GM18870 (cell line): ENCODE measurements around the gene FCSK.
"Not testable (repeated sequence)": the region's sequence is repeated elsewhere in the genome, so short reads cannot be mapped to it uniquely, and the experiment has no call there.

Experiments
- ATAC-seq: cut with Tn5 transposase; IDR thresholded peaks from one replicate; pipeline ENCODE4 v1.9.1; 2021; ENCODE audit warnings: moderate library complexity; ENCODE audit not compliant: unreplicated experiment

Gene FCSK

DNA sequence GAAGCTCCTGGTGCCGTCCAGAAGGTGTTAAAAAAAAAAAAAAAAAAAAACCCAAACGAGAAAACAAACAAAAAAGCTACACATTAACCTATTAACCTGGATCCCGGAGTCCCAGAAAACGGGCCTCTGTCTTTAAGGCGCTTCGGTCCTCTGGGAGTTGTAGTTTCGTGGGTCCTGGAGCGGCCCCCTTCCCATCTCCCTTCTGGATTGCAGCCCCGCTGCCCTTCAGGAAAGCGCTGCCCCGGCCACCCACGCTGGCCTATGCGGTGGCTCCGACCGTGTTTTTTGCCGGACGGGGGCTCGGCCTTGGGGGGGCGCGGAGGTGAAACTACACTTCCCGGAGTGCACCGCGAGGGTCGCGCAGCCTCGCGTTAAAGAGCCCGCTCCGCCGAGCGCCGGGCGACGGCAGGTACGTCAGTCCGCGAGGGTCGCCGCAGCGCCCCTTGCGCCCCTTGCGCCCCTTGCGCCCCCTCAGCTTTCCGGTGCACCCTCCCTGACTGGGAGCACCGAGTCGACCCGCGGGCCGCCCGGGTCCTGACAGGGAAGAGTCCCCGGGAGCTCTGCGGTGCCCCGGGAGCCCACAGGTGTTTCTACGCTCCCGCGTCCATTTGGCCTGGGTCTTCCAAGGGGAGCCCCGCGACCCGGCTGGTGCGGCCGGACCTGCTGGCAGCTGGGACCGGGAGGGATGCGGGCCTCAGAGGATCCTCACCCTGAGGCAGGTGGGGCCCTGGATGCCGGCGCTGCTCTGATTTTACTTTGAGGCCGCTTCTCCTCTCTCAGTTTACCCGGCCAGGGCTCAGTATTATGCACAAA lies at the start of gene FCSK:
FCSK (plus strand) TSS at position 374 of the 813 bp plus-strand sequence. CDS start 8,596 bp downstream, outside the sequence.
- peak; percentile 59 for ATAC-seq

DNA sequence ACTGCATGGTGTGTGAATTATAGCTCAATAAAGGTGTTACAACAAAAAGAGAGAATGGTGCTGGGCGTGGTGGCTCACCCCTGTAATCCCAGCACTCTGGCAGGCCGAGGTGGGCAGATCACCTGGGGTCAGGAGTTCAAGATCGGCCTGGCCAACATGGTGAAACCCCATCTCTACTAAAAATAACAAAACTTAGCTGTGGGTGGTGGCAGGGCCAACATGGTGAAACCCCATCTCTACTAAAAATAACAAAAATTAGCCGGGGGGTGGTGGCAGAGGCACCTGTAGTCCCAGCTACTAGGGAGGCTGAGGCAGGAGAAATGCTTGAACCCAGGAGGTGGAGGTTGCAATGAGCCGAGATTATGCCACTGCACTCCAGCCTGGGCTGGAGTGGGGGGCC lies 48.3 kb upstream of the FCSK start:
- not testable (repeated sequence) for ATAC-seq

DNA sequence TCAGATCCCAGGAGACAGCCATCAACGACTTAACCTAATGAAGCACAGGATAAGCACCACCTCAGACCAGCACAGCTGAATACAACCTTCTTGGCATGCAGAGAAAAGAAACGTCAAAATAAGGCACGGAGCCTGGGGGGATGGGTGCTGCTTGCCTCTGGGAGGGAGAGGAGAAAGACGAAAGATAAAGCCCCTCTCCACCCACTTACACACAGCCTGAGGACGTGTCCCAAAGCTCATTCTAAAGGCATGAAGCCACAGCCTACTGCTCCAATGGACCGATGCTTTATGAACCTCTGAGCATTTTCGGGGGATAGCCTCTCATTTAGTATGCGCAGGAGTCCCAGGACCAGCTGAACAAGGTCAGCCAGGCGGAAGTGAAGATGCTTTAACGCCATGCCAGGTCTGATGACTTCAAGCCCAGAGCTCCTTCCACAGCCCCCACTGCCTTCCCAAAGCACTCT lies 46.6 kb upstream of the FCSK start:
- ATAC-seq: no peak

DNA sequence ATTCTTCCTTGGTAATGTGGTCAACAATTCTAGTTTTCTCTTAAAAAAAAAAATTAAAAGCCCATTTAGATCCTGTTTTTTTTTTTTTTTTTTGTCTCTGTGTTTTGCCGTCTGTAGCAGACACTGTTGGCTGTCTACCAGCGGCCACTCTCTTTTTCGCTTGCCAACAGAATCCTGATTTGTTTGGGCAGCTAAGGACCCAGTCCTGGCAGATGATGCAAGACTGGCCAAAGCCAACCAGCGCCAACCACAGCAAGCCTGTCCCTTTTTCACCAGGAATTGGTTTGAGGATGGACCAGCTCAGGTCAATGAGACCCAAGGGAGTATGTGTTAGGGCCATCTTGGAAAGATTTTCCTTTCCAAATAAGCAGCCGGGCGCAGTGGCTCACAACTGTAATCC lies 43.7 kb upstream of the FCSK start:
- ATAC-seq: no peak

DNA sequence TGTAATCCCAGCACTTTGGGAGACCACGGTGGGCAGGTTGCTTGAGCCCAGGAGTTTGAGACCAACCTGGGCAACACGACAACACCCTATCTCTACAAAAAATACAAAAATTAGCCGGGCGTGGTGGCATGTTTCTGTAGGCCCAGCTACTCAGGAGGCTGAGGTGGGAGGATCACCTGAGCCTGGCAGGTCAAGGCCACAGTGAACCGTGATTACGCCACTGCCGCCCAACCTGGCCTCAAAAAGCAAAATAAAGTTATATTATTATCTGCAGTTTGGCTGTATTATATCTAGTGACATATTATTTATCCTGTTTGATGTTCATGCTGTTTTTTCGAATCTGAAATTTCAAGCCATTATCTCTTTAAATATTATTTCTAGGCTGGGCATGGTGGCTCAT lies 42.0 kb upstream of the FCSK start:
- ATAC-seq: no peak

DNA sequence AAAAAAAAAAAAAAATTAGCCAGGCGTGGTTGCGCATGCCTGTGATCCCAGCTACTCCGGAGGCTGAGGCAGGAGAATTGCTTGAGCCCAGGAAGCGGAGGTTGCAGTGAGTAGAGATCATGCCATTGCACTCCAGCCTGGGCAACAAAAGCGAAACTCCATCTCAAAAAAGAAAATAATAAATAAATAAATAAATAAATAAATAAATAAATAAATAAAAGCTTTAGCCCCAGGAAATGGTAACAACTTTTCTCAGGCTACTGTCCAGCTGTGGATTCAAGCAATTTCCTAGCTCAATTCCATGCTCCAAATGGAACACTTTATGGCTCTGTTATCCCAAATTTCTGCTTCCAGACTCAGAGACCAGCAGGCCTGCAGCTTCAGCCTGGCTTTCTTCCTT lies 40.8 kb upstream of the FCSK start:
- not testable (repeated sequence) for ATAC-seq

DNA sequence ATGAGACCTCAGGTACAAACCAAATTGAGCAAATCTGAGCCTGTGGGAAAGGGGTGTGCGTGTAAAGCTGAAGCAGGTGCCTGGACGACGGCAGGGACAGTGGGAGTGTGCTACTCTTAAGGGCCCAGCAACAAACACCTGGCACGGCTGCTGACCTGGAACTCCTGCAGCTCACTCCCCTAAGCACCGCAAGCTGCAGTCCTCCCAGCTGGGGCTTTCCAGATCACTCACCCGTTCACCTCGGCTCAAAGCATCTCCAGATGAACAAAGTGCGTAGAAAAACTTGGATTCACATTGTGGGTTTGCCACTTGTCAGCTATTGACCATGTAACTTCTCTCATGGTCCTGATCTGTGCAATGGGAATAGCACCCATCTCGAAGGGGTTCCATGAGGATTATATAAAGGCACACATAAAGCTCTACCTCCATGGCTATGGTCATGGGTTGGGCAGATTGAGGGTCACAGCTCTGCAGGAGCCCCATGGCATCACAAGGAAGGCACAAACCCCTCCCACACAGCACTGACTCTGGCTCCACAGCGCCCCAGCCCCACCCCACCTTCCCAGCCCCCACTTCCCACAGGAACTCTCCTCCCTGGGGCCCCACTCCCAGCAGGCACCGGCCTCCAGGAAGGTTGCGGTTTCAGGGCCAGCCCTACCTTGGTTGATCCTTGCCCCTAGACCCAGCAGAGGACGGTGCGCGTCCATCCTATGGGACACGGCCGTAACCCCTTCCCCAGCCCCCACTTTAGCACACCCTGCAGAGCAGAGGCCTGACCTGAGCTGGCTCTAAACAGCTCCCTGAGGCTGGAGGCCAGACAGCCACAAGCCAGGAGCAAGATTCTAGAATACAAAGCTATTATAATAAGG lies 37.4 kb upstream of the FCSK start:
- ATAC-seq: peak; percentile 68

DNA sequence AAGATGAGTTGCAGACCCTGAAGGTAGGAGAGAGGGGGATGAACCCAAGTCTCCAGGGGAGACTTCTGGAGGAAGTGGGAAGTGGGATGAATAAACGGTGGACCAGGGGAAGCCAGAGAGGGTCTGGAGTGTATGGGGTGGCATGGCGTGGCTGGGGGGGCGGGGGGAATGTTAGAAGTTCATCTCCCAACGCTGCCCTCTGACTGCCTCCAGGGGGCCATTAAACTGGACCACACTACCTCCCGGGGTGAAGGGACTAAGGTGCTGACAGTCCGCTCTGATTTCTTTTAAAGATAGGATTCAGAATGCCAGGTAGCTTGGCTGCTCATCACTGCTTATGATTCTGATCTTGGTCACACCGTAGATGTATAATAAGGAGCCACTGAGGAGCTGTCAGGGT lies 36.7 kb upstream of the FCSK start:
- no peak for ATAC-seq

DNA sequence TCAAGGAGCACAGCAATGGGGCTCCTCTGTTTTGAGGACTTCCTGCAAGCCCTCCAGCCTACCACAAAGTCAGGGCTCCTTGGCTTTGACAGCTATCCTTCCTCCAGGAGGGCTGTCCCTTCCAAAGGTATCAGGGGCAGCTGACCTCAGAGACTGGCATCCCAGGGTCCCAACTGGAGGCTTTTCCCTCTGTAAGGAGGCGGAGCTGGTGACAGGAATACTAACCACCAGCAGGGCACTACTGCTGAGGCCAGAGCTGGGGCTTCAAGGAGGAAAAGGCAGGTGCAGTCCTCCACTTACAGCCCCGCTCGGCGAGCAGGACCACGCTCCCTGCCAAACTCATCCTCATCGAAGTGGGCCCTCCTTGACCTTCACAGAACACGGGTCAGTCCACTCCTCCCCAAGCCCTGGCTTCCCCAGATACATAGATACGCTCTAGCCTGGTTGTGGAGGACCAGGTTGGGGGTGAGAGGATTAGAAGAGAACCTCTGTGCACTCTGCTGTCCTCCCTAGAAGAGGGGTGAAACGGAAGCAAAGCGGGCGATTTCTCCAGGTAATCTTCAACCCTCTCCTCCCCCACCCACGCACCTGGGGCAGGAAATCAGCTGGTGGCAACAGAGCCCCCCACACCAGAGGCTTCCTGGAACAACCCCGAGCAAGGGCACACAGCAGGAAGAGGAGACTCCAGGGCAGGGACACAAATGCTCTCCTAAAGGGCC lies 36.0 kb upstream of the FCSK start:
- no peak for ATAC-seq

DNA sequence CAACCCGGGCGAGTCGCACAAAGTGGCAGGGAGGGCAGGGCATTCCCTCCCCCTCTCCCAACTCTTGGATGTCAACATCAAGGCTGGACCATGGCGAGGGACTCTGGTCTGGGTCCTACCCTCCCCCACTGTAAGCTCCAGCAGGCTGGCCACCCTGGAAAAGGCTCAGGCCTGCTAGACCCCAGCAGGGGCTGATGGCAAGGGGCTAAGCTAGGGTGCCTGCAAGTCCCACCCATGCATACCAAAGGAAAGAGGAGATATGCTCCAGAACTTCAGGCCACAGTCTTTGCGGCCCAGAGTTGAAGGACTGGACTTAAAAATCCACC lies 35.4 kb upstream of the FCSK start:
- no peak for ATAC-seq

DNA sequence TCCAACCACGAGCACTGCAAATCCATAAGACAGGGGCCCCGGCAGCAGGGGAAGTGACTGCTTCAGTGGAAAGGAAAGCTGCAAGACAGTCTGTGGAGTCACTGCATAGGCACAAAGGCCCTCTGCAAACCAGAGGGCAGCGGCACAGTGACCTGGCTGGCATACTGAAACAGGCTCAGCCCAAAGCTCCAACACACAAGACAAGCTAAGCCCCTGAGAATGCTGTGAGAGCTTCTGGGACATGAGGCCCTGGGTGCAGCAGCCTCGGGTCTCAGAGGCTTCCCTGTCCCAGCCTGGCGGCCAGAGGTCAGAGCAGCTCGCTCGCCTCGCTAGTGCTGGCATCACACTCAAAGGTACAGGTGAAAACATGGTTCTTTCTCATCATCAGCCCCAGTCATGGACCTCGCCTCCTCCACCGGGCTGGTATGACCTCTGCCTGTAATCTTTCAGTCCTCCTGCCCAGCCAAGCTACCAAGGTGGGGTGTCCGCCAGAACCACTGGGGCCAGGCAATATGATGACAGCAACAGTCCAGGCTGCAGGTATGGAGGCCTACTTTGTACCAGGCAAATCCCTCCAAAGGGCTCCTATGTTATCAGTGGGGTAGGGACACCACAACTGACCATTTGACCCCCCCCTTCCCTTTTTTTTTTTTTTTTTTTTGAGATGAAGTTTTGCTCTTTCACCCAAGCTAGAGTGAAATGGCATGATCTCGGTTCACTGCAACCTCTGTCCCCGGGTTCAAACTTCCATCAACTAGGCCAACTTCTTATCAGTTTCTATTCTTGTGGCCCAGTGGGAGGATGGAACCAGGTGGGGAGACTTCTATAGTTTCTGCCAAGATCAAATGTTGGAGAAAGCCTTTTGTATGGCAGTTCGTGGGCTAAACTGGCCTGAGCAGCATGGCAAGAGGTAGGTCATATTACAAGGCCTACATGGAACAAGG lies 34.7 kb upstream of the FCSK start:
- ATAC-seq: no peak

DNA sequence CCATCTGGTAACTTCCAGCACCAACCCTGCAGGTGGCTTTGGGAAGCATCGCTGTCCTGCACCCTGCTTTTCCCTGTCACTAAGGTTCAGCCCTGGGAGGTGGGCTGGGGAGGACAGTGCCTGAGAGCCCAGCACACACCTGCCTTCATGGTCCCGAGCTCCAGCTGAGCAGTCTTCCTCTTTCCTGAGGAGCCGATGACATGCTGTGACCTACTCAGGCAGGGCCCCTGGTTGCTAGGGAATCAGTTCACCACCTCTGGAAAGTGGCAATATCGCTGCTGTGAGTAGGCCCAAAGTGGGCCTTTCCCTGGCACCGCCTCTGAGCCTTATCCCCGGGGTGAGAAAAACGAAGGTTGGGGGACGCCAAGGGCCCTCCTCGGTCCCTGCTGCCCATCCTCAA lies 33.4 kb upstream of the FCSK start:
- ATAC-seq: no peak

DNA sequence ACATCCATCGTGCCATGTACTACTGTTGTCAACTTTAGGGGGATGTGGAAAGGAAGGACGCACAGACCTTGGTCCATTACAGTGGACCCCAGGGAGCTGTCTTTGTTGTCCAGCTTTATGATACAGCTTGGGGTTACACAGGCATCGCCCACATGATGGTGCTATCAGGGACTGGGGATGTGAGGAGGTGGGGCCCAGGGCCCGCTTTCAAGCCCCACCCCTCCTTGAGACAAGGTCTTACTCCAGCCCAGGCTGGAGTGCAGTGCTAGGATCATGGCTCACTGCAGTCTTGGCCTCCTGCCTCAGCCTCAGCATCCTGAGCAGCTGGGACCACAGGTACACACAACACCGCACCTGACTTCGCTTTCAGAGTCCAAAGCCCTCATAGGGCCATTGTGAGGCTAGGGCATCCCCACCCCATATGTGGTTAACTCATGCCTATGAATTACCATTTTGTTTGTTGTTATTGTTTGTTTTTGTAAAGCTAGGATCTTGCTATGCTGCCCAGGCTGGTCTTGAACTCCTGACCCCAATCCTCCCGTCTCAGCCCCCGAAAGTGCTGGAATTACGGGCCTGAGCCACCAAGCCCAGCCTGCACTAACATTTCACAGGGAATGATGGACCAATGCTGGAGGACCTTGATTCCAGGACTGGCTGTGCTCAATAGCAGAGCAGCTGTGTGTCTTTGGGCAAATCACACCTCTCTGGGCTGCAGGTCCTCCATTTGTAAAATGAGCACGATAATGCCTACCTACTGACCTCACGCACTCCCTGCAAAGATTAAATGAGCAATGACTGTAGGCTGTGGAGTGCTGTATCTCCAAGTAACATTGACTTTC lies 32.7 kb upstream of the FCSK start:
- ATAC-seq: no peak

DNA sequence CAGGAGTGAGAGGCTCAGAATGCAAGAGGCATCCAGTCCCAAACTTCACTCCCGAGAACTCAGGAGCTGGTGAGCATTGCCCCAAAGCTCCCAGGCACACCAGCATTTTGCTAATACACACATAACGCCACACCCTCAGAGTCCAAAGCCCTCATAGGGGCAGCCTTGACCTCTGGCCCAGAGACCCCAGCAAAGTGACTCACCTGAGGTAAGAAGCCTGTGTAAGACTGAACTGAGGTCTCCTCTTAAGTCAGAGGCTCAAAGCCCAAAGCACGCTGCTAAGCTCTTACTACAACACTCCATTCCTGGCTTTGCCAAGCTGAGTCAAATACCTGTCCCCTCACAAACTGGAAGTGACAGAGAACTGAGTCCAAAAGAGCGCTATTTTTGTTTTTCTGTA lies 31.9 kb upstream of the FCSK start:
- no peak for ATAC-seq

DNA sequence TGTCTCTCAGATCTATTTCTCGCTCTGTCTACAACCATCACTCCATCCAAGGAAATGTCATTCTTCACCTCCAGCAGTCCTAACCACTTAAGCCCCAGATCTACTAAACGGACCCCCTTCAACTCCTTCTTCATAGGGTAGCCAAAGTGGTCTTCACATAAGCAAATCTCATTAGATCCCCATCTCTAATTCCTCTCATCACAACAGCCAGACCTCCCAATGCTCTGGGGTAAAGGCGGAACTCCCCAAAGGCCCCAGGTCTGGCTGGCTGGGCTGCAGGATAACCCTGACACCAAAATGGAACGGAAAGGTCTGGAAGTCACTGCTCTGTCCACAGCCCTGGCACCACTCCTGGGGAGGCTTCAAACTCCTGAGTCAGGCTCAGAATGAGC lies 26.6 kb upstream of the FCSK start:
- no peak for ATAC-seq

DNA sequence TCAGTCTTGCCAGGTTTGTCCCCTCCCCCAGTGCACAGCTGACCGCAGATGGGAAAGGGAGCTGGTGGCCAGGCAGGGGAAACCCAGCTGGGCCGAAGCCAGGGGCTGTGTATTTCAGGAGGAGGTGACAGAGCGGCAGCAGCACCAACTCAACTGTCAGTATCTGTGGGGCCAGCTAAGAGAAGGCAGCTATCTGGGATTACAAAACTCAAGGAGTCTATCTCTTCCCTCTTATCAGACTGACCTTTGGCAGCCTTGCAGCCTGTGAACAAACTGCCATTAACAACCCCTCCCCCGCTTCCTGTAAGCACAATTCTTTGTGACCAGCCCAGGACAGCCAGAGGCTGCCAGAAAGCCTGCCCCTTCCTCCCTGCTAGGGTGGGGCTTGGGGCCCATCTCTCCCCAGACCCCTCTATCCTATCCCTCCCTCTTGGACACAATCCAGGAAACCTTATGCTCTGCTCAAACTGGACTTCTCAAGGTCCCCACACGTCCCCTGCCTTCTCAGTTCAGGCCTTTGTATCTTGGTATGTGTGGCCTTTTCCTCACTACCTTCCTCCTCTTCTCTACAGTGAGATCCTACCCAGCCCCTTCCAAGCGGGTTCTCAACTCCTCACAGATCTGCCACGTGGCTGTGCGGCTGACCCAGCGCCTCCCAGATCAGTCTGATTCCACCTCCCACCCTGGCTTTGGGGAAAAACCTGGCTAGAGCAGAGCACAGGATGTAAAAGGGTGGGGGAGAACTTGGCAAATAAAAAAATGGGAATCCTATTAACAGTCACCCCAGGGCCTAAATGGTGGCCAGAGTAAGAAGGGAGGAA lies 26.0 kb upstream of the FCSK start:
- peak; percentile 33 for ATAC-seq

DNA sequence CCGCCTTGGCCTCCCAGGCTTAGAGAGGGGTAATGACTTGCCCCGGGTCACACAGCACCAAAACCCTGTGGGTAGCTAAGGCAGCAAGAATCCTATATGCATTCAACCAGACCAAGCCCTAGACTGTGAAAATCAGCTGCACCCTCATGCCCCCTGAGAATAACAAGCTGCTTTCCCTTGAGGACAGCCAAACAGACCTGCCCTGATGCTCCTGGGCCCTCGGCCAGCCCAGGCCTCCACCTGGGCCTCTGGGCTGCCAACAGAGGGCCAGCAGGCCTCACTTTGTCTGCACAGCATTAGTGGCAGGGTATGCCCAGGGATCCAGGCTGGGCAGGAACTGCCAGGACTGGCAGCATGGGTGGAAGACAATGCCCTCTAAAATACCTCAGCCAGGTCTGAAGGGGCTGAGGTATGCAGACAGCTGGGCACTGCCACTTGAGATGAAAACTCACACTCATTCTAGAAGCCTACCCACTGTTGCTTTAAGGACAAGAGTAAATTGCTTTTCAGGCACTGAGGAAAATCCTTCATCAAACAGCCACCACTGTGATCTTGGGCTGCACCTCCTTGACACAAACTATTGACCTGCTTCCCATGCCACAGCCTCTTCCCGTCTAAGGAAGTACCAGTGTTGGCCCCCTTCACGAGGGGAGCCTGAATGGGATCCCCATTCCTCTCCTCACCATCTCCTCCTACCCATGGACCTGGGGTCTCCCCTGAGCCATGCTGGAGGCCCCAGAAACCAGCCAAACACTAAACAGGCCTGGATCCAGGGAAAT lies 24.3 kb upstream of the FCSK start:
- ATAC-seq: no peak
